ENCODE data around the gene KNL1. TPM values are rescaled to one million over a fixed set of nuclear protein-coding genes. Genes with fewer than 3 reads are reported as not detected.
"Not testable (repeated sequence)": the region's sequence is repeated elsewhere in the genome, so short reads cannot be mapped to it uniquely, and the experiment has no call there.

Gene KNL1
- polyA plus RNA-seq, 1 donor: 9.0 TPM

- not testable (repeated sequence) for DNase-seq
Observed at GRCh38 chr15:40676290-40676689, 82.2 kb downstream of the KNL1 start.

GRCh38 chr15:40676906-40677305 lies 82.9 kb downstream of the KNL1 start:
- not testable (repeated sequence) for DNase-seq

GRCh38 chr15:40680151-40680550 lies 86.1 kb downstream of the KNL1 start:
- no peak for DNase-seq

DNA sequence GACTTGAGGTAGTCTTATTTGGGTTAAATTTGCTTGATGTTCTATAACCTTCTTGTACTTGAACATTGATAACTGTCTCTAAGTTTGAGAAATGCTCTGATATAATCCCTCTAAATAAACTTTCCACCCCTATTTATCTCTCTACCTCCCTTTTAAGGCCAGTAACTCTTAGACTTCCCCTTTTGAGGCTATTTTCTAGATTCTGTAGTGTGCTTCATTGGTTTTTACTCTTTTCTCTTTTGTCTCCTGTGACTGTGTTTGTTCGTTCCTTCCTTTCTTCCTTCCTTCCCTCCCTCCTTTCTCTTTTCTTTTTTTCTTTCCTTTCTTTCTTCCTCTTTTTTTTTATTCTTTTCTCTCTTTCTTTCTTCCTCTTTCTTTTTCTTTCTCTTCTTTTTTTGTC lies 86.9 kb downstream of the KNL1 start:
- not testable (repeated sequence) for DNase-seq

DNA sequence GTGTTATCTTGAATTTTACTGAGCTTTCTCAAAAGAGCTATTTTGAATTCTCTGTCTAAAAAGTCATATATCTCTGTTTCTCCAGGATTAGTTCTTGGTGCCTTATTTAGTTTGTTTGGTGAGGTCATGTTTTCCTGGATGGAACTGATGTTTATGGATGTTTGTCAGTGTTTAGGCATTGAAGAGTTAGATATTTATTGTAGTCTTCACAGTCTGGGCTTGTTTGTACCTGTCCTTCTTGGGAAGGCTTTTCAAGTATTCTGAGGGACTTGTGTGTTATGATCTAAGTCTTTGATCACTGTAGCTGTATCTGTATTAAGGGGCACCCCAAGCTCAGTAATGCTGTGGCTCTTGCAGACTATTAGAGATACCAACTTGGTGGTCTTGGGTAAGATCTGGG lies 90.3 kb downstream of the KNL1 start:
- no peak for DNase-seq

DNA sequence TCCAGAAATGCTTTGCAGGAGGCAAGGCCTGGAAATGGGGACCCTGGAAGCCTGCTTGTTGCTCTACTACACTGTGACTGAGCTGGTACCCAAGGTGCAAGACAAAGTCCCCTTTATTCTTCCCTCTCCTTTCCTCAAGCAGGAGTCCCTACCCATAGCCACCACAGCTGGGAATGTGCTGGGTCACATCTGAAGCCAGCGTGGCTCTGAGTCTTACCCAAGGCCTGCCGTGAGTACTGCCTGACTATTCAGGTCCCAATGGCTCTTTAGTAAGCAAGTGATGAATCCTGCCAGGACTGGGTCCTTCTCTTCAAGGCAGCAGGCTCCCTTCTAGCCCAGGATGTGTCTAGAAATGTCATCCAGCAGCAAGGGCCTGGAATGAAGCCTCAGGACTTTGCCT lies 91.3 kb downstream of the KNL1 start:
- DNase-seq: no peak

DNA sequence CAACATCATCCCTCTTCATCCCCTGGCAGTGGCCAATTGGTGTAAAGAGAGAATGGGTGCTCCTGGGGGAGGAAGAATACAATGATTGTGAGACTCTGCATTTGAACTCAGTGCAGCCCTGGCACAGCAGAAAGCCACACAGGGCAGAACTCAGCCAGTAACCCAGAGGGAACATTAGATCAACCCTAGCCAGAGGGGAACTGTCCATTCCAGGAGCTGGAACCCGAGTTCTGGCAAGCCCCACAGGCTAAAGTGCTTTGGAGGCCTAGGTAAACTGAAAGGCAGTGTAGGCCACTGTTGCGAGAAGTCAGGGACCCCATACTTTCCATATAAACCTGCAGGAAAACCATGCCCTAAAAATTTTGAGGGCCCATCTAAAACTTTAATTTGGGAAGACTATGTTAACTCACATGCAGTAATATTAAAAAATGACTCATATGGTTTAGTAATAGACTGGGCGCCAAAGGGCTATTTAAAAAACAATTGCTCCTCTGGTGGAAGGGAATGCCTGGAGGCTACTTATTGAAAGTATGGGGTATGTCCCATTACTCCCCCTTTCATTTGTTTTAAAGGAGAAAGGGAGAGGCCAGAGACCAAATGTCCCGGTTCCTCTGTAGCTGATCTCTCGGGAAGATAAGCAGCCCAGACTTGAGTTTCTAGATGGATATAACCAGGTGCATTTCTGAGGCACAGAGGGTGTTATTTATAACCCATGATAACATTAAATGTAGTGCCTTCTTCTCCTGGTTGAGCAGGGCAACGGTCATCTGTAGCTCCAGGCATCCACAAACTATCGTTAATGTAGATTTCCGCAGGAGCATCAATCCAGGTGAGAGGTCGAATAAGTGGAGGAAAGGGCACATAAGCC lies 95.1 kb downstream of the KNL1 start:
- DNase-seq: no peak

DNA sequence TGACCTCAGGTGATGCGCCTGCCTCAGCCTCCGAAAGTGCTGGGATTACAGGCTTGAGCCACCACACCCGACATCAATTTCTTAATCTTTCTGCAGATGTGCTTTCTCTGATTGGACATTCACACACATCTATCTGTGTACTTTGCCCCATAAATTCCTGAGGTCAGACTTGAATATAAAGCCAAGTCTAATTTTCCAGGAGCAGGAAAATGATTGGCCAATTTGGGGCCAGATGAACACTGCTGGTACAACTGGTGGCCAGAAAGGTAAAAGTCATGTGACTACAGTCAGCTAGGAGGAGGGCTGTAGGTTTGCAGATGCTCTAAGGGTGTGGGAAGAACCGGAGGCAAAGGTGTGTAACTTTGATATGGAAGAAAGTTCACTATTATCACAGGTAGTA lies 97.7 kb downstream of the KNL1 start:
- no peak for DNase-seq

GRCh38 chr15:40693904-40694687 lies 100.0 kb downstream of the KNL1 start:
- no peak for DNase-seq

GRCh38 chr15:40694688-40695468 lies 100.8 kb downstream of the KNL1 start, which contains the start of gene RAD51:
TSS of gene RAD51 (plus strand) at chr15:40695174. CDS start at chr15:40698759, 3,585 bp downstream.
- peak; percentile 95 for DNase-seq

GRCh38 chr15:40695469-40695890 lies 101.4 kb downstream of the KNL1 start:
- no peak for DNase-seq

- DNase-seq: no peak
Observed at GRCh38 chr15:40696228-40696627, 102.2 kb downstream of the KNL1 start.

DNA sequence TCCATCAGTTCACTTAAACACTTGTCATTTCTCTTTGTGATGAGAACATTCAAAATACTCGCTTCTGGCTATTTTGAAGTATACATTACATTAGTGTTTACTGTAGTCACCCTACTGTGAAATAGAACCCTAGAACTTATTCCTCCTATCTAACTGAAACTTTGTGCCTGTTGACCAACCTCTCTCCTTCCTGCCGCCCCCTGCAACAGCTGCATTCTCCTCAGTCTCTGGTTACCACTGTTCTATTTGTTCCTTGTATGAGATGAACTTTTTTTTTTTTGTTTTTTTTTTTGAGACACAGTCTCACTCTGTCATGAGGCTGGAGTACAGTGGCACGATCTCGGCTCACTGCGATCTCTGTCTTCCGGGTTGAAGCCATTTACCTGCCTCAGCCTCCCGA lies 103.9 kb downstream of the KNL1 start:
- no peak for DNase-seq

GRCh38 chr15:40702077-40702476 lies 108.0 kb downstream of the KNL1 start:
- DNase-seq: no peak

DNA sequence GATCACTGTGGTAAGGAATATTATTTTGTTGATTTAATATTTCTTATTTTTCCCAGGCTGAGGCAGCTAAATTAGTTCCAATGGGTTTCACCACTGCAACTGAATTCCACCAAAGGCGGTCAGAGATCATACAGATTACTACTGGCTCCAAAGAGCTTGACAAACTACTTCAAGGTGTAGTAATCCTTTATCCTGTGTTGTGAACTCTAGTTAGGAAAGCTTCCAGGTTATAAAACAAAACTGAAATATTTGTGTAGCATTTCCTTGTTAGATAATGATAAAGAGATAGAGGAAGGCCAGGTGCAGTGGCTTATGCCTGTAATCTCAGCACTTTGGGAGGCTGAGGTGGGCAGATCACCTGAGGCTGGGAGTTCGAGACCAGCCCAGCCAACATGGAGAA lies 112.1 kb downstream of the KNL1 start:
- no peak for DNase-seq

Other genes with a start within 250 kb of the KNL1 start
- gene PHGR1, start 243.2 kb upstream of the KNL1 start, polyA plus RNA-seq (ENCODE audit: insufficient read length): not detected
- gene DISP2, start 236.0 kb upstream of the KNL1 start, polyA plus RNA-seq (ENCODE audit: insufficient read length): 1.4 TPM
- 16.8 TPM for gene KNSTRN, start 211.5 kb upstream of the KNL1 start, polyA plus RNA-seq (ENCODE audit: insufficient read length)
- 57.8 TPM for gene IVD, start 188.5 kb upstream of the KNL1 start, polyA plus RNA-seq (ENCODE audit: insufficient read length)
- 24.8 TPM for gene BAHD1, start 153.3 kb upstream of the KNL1 start, polyA plus RNA-seq (ENCODE audit: insufficient read length)
- gene CHST14, start 123.3 kb upstream of the KNL1 start, polyA plus RNA-seq (ENCODE audit: insufficient read length): 35.6 TPM
- 21.0 TPM for gene CCDC32, start 29.2 kb upstream of the KNL1 start, polyA plus RNA-seq (ENCODE audit: insufficient read length)
- 10.5 TPM for gene RPUSD2, start 24.9 kb upstream of the KNL1 start, polyA plus RNA-seq (ENCODE audit: insufficient read length)
- gene RAD51, start 100.9 kb downstream of the KNL1 start, polyA plus RNA-seq (ENCODE audit: insufficient read length): 6.1 TPM
- 24.4 TPM for gene RMDN3, start 161.0 kb downstream of the KNL1 start, polyA plus RNA-seq (ENCODE audit: insufficient read length)
- gene GCHFR, start 169.8 kb downstream of the KNL1 start, polyA plus RNA-seq (ENCODE audit: insufficient read length): 4.7 TPM
- gene C15orf62, start 175.7 kb downstream of the KNL1 start, polyA plus RNA-seq (ENCODE audit: insufficient read length): 1.4 TPM
- 20.3 TPM for gene ZFYVE19, start 212.8 kb downstream of the KNL1 start, polyA plus RNA-seq (ENCODE audit: insufficient read length)
- 21.5 TPM for gene DNAJC17, start 213.2 kb downstream of the KNL1 start, polyA plus RNA-seq (ENCODE audit: insufficient read length)
- gene PPP1R14D, start 234.5 kb downstream of the KNL1 start, polyA plus RNA-seq (ENCODE audit: insufficient read length): not detected
- gene SPINT1, start 249.8 kb downstream of the KNL1 start, polyA plus RNA-seq (ENCODE audit: insufficient read length): 1.3 TPM

All from hindlimb muscle (tissue), 1 donor.